GM11168 (cell line): ENCODE measurements around the gene CRTAC1.

Experiments
- in situ Hi-C: fragments of 300-500 bp; cut with MboI; formaldehyde crosslinking; loops from one replicate; pipeline ENCODE4 v1.12.0; 2022; ENCODE audit warnings: low sequenced_read_pairs; ENCODE audit not compliant: unreplicated experiment

Gene CRTAC1

DNA sequence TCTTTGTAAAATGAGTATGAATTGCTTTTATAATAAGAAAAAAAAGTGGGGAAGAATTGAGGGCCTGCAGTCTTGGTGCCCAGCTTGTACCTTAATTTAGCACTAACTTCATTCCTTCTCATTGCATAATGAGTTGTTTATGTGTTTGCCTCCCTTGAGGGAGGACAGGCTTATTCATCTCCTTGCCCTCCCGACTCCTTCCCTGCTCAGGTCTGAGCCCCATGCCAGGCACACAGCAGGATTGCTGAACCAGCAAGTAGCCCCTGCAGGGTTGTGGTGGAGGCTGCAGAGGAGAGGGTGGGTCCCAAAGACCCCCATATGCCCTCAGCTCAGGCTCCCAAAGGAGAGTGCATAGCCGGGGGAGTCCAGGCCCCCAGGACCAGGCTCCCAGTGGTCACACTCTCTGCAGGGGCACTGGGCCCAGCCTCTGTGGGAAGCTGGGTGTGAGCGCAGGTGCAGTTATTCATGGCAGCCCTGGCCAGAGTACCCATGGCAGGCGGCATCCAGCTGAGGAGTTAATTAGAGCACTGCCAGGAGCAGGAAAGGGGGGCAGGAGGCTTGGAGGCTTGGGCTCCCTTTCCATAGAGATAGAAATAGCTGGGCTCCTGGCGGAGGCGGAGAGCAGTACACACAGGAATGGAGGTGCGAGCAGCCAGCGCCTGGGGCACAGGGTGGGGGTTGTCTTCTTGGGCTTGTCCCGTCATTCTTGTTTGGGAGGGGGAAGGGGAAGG lies 208.9 kb downstream of the CRTAC1 start:
- in situ Hi-C loops, result no loop called here

DNA sequence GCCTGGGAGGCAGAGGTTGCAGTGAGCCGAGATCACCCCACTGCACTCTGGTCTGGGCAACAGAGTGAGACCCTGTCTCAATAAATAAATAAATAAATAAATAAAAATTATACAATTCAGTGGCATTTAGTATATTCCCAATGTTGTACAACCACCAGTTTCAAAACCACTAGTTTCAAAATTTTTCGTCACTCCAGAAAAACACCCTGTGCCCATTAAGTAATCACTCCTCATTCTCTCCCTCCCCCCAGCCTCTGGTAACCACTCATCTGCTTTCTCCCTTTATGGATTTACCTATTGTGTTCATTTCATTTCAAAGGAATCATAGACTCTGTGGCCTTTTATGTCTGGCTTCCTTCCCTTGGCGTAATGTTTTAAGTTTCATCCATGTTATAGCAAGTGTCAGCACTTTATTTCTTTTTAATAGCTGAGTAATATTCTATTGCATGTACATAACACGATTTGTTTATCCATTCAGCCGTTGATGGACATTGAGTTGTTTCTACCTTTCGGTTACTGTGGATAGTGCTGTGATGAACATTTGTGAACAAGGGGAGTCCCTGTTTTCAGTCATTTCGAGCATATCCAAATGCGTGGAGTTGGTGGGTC lies 210.2 kb downstream of the CRTAC1 start:
- in situ Hi-C loops, result no loop called here

DNA sequence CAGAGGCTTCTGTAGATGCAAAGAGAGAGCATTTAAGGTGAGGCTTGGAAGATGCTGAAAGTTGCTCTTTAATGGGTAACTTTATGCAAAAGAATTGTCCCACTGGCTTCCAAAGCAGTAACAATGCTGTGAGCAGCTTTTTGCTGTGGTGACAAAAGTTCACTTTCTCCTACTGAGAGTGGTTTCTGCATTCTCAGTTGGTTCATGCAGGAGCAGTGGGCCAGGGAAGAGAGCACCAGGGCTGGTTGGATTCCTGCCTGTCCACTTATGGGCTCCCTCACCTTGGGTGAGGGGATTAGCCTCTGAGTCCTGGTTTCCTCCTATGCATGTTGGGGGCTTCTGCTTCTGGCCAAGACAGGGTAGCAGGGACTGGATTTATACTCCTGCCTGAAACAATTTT lies 211.8 kb downstream of the CRTAC1 start:
- in situ Hi-C loops, result no loop called here

DNA sequence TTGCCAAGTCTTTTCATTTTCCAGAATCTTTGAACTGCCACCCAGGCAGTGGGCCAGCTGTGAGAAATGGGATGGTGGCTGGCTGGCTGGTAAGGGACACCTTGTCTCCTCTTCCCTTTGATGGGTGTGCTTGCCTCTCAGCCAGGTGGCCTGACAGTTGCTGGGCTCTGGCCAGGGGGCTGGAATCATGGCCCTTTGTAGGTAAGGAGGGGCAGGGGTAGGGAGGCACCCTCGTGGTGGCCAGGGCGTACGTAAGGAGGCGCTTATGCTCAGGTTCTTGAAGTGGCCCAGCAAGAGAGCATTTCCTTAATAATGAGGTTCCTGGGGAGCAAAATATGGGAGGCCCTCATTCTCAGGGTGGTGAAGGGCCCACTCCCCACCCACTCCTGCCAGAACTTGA lies 213.8 kb downstream of the CRTAC1 start:
- in situ Hi-C loops, result no loop called here
